Activated effector memory CD4-positive, alpha-beta T cell treated with Interleukin-2 at 50 U/mL for 16 hours (primary cell): ENCODE measurements around the gene THSD7A.
"Not testable (repeated sequence)": the region's sequence is repeated elsewhere in the genome, so short reads cannot be mapped to it uniquely, and the experiment has no call there.

Experiments used
- DNase-seq: peaks from one replicate; pipeline ENCODE4 v3.0.0-alpha.2; 2020

The THSD7A gene

DNA sequence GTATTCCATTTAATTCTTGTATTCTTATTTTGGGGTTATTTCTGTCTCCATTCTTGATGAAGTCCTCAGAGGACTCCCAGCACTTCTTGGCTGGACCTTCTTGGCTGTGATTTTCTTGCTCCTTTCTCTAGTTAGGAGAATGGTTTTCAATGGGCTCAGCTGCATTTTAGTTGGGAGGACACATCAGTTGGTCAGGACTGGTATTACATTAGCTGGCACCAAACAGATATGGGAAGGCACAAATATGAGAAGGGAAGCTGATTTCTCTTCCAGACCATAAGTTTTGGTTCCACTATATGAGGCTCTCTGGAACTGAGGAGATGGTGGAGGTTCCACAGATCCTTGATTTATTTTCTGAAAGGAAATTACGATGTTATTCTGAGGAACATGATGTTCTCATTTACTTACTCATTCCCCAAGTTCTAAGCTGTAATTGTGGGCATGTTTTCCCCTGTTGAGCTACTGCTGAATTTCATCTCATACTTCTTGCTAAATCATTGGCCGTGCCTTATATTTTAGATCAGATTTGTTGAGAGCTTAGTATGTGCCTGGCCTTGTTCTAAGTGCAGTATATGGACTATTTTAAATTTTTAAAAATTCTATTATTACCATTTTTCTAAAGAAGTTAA is 261.0 kb downstream of the THSD7A start:
- DNase-seq: no peak

- DNase-seq: no peak
Observed at GRCh38 chr7:11570205-11570604, 261.8 kb downstream of the THSD7A start.

DNA sequence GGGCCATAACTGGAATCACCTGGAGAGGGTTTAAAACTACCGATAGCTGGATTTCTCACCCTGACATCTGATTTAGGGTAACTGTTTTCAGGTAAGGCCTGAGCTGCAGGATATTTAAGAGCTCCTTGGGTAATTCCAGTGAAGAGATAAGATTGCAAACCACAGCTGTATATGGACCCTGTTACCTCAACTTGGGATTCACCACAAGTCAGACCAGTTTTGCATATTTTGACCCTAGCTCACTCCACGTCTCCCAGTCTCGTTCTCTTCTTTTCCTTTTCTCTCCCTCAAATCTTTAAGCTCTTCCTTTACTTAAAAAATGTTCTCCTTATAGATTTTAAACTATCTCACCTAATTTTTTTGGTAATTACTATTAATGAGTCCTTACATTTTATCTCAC is 264.4 kb downstream of the THSD7A start:
- no peak for DNase-seq

GRCh38 chr7:11557627-11558026 is 274.4 kb downstream of the THSD7A start:
- DNase-seq: no peak

DNA sequence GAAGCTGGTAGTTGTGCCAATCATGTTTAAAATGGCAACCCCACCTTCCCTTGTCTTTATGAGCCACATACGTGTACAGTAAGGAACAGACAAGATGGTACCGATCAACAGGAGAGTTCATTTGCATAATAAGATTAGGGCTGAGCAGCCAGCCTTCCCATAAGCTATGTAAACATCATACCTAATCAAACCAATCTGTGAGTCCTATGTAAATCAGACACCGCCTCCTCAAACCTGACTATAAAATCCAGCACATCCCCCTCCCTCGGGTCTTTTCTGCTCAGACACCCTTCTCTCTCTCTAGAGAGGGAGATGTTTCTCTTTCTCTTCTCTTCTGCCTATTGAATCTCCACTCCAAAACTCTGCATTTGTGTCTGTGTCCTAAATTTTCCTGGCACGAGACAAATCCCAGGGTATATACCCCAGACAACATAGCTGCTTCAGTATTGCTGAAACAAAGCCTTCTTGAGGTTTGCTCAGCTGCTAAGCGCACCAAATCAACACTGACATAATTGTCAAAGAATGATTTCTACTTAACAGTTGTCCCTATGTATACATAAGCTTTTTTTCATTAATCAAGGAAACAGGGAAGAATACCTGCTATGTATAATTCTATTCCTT is 279.2 kb downstream of the THSD7A start:
- DNase-seq: no peak

DNA sequence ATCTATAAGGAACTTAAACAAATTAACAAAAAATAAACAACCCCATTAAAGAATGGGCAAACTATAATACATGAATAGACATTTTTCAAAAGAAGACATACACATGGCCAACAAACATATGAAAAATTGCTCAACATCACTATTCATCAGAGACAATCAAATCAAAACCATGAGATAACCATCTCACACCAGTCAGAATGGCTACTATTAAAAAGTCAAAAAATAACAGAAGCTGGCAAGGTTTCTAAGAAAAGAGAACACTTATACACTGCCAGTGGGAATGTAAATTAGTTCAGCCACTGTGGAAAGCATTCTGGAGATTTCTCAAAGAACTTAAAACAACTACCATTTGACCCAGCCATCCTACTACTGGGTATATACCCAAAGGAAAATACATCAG is 280.5 kb downstream of the THSD7A start:
- DNase-seq: no peak

- DNase-seq: no peak
Observed at GRCh38 chr7:11548532-11548931, 283.5 kb downstream of the THSD7A start.

DNA sequence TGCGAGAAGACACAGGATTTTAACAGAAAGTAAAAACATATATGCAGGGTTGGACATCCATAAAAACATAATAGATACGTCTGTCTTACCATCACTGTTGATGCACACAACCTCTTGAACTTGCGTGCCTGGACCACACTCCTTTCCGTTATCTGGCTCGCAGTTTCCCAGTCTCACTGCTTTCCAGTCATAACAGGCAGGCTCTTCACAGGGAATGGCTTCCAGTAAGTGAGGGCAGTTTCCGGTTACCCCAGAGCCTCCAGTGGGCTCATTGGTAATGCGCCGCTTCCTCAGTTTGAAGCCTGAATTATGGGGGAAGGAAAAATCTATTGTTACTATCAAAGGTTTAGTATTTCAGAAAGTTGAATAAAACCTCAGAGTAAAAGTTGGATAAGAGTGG is 290.7 kb downstream of the THSD7A start:
- DNase-seq: no peak

GRCh38 chr7:11540271-11540761 is 291.7 kb downstream of the THSD7A start:
- DNase-seq: no peak

DNA sequence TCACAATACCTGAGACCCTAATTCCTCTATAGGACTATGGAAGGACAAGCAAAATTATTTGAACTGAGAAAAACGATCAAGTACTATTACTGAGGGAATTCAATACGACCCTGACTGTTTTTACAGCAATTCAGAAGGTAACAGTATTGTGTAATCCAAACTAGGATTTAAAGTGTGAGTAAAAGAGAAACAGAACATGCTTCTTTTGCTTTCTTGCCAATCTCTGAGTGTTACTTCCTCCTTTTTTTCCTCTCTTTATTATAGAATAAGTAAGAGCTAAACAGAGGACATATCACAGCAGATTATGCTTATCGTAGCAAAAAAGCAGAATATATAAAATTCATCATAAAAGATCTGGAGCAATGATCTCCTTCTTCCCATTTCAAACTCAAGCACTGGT is 292.1 kb downstream of the THSD7A start:
- DNase-seq: no peak

DNA sequence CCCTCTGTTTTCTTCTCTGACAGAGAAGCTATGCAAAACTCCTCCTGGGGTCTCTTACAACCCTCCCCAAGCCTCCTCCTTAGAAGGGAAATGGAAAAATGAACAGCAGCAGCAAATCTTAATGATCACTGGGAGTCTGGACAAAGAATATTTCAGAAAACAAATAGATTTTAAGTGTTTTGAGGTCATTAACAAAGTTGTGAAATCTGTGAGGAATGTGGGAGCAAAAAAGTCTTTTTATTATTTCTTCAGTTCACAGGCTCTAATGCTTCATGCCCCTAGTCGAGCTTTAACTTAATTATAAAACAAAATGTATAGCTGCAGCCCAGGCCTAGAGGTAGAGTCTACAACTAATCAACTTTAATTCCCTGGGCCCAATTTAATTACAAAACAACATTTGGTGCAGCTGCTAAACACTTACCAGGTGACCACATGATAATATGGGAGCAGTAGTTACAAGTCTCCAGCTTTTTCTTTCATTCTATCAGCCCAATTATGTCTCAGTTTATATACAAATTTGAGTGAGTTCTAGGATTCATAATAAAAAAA is 293.2 kb downstream of the THSD7A start:
- no peak for DNase-seq

GRCh38 chr7:11533229-11533820 is 298.7 kb downstream of the THSD7A start:
- DNase-seq: no peak

GRCh38 chr7:11529382-11529781 is 302.6 kb downstream of the THSD7A start:
- DNase-seq: no peak

- no peak for DNase-seq
Observed at GRCh38 chr7:11527707-11528106, 304.3 kb downstream of the THSD7A start.

DNA sequence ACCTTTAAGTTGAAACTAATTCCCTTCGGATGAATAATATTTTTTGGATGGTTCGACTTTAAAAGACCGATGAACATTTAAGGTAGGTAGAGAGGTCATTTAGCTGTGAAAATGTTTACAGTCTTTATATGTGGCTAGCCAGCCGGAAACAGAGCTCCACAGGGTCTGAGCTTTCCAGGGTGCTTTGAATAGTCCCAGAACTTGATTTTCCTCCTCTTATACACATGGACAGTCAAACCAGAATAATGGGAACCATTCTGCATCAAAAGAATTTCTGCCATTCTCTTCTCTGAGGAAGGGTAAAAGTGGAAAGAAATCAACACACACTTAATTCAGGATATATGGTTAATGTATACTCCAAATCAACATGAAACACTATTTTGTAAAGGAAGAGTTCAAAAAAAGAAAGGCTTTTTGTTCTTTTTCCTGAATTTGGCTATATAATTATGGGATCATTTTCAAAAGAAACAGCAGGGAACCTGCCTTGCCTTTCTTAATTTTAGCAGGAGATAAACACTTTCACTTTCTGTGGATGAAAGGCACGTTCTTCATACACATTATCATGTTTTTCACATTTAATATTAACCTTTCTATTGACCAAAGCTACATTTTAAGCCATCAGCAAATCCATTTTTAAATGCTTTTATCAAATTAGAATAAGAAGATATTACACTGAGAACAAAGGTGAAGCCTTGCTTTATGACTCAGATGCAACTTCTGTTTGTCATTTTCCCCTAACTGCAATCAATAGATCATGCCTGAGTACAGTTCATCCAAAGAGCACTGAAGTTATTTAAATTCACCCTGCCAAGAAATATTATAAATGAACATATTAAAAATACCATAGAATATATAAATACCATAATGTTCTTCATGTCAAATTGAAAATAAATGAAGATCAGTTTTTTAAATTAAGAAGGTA is 307.3 kb downstream of the THSD7A start:
- no peak for DNase-seq

- DNase-seq: not testable (repeated sequence)
Observed at GRCh38 chr7:11521964-11522499, 310.0 kb downstream of the THSD7A start.

DNA sequence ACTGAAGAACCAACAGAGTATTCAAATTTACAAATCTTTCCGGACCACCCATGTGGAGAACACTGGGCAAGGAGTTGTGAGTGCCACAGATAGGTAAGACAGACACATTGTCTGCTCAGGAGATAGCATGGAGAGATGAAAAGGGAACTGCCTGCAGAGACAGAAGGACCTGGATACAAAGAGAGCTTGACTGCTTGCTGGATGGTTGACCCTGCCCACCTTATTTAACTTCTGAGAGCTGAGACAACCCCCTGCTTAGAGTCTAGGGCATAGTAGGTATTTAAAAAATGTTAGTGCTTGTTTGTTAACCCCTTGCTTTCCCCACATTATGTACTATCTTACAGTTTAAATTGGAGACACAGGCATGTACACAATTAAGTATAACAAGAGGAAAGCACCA is 314.1 kb downstream of the THSD7A start:
- DNase-seq: no peak

- DNase-seq: no peak
Observed at GRCh38 chr7:11516328-11516727, 315.7 kb downstream of the THSD7A start.

- no peak for DNase-seq
Observed at GRCh38 chr7:11513460-11513859, 318.5 kb downstream of the THSD7A start.

DNA sequence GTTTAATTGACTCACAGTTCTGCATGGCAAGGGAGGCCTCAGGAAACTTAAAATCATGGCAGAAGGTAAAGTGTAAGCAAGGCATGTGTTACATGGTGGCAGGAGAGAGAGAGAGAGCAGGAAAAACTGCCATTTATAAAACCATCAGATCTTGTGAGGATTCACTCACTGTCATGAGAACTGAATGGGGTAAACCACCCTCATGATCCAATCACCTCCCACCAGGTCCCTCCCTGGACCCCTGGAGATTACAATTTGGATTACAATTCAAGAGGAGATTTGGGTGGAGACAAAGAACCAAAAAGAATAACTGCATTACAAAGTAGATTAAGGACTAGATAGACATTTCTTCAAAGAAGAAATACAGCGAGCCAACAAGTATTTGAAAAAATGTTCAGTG is 324.1 kb downstream of the THSD7A start:
- no peak for DNase-seq

DNA sequence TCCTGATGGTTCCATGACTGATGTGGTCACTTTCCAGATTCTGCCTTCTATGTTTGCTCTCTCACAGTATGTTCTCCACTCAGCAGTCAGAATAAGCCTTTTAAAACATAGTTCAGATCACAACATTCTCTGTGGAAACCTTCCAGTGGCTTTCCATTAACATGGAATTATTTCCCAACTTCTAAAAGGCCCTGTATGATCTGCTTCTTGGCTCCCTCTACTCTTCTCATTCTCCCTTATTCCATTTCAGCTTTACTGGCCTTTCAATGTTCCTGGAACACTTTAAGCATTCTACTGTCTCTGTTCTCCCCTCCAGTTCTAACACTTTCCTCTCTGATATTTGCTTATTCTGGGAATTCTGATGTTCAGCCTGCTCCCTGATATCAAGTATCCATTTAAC is 325.6 kb downstream of the THSD7A start:
- DNase-seq: no peak

DNA sequence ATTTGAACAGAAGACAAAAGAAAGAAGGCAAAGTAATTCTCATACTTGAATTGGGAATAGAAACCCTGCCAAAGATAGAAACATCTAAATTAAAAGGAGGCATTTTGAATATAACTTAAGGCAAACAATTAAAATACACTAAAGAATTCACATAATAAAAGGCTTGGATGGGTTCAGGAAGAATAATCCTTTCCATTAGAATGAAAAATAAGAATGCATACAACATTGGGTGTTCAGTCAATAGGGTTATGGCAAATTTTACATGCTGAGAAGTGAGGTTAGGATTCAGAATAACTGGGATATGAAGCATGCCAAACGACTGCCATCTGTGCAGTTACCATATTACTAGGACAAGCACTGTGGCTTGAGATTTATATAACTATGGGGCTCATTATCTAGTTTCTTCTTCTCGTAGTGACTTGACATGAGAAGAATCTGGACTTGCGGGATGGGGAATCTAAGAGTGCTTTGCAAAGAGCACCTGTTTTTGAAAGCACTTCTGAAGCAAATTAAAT is 326.5 kb downstream of the THSD7A start:
- DNase-seq: no peak

GRCh38 chr7:11492307-11492706 is 339.7 kb downstream of the THSD7A start:
- no peak for DNase-seq
